ENCODE data around the gene SETBP1. TPM values are rescaled to one million over a fixed set of nuclear protein-coding genes. Genes with fewer than 3 reads are reported as not detected.
A peak's percentile ranks its signal among the peaks of the same experiment; 100 is the strongest.

Gene SETBP1
- total RNA-seq, 1 donor from 2014 or later = 131 TPM

DNA sequence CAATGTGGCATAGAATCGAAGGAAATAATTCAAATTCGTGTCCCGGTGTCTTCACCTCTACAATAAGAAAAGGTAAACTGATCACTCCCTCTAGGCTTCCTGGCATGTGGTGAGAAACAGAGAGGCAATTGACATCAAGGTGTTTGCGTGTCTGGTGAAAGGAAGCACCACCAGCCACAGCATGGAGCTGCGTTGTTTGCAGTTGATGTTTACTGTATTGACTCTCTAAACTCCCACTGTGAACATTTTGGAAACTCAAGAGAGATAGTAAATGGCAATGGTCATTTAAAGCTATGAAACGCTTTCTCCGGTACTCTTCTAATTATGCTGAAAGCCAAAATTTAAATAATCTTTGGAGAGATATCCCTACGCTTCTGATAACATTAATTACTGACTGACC, 82.6 kb downstream of the SETBP1 start:
- DNase-seq (ENCODE audit: low spot score) = no peak
- H3K9me3 Mint-ChIP-seq (ENCODE audit: unreplicated experiment) = no peaks in the 10 kb centered on the region
- no peak overlapping the region for H3K4me3 Mint-ChIP-seq (ENCODE audit: unreplicated experiment)
- H3K27me3 Mint-ChIP-seq (ENCODE audit: unreplicated experiment) = peaks cover 2% of the 10 kb centered on the region
- peaks cover 45% of the 10 kb centered on the region for H3K36me3 Mint-ChIP-seq (ENCODE audit: low read depth, unreplicated experiment)
- TF ChIP-seq CTCF (IDR thresholded peaks at IDR 0.05; ENCODE audit: unreplicated experiment) = no peak
- H3K27ac Mint-ChIP-seq (ENCODE audit: unreplicated experiment) = no peak overlapping the region
- H3K4me1 Mint-ChIP-seq (ENCODE audit: unreplicated experiment) = peaks cover 58% of the 10 kb centered on the region

- no peak for DNase-seq (ENCODE audit: low spot score)
- H3K27ac Mint-ChIP-seq (ENCODE audit: unreplicated experiment) = no peak overlapping the region
- H3K4me3 Mint-ChIP-seq (ENCODE audit: unreplicated experiment) = no peak overlapping the region
- H3K9me3 Mint-ChIP-seq (ENCODE audit: unreplicated experiment) = no peaks in the 10 kb centered on the region
- peaks cover 47% of the 10 kb centered on the region for H3K36me3 Mint-ChIP-seq (ENCODE audit: low read depth, unreplicated experiment)
- peaks cover 63% of the 10 kb centered on the region for H3K4me1 Mint-ChIP-seq (ENCODE audit: unreplicated experiment)
- peaks cover 2% of the 10 kb centered on the region for H3K27me3 Mint-ChIP-seq (ENCODE audit: unreplicated experiment)
- no peak for TF ChIP-seq CTCF (IDR thresholded peaks at IDR 0.05; ENCODE audit: unreplicated experiment)
Measured at GRCh38 chr18:44764863-44765262, 84.2 kb downstream of the SETBP1 start.

- peaks cover 49% of the 10 kb centered on the region for H3K36me3 Mint-ChIP-seq (ENCODE audit: low read depth, unreplicated experiment)
- peaks cover 66% of the 10 kb centered on the region for H3K4me1 Mint-ChIP-seq (ENCODE audit: unreplicated experiment)
- H3K27me3 Mint-ChIP-seq (ENCODE audit: unreplicated experiment) = peaks cover 2% of the 10 kb centered on the region
- no peak for DNase-seq (ENCODE audit: low spot score)
- no peaks in the 10 kb centered on the region for H3K9me3 Mint-ChIP-seq (ENCODE audit: unreplicated experiment)
- peak overlapping the region; percentile 19 for H3K4me3 Mint-ChIP-seq (ENCODE audit: unreplicated experiment)
- TF ChIP-seq CTCF (IDR thresholded peaks at IDR 0.05; ENCODE audit: unreplicated experiment) = no peak
- H3K27ac Mint-ChIP-seq (ENCODE audit: unreplicated experiment) = no peak overlapping the region
Measured at GRCh38 chr18:44765456-44765855, 84.8 kb downstream of the SETBP1 start.

GRCh38 chr18:44766450-44766849, 85.8 kb downstream of the SETBP1 start:
- Mint-ChIP-seq H3K27ac (ENCODE audit: unreplicated experiment) (peak overlapping the region; percentile 54), H3K27me3 (ENCODE audit: unreplicated experiment) (peaks cover 4% of the 10 kb centered on the region), H3K36me3 (ENCODE audit: low read depth, unreplicated experiment) (peaks cover 58% of the 10 kb centered on the region), H3K9me3 (ENCODE audit: unreplicated experiment) (no peaks in the 10 kb centered on the region), H3K4me3 (ENCODE audit: unreplicated experiment) (no peak overlapping the region), H3K4me1 (ENCODE audit: unreplicated experiment) (peaks cover 76% of the 10 kb centered on the region)
- TF ChIP-seq CTCF (IDR thresholded peaks at IDR 0.05; ENCODE audit: unreplicated experiment) = no peak
- no peak for DNase-seq (ENCODE audit: low spot score)

DNA sequence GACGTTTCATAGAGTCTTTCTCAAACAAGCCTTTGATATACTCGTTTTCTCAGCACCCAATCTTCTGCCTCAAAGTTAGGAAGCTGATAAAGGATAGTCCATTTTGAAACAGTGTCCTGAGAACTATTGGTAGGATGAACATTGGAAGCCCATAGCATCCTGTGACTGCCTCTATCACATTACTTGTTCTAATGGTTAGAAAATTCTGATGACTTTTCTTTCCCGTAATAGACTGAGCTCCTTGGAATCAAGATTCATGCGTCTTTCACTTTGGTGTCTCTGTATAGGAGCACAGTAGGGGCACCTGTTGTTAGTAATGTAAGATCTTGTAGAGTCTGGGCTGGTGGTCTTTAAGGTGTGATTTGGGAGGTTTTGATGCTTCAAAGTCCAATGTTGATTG, 87.1 kb downstream of the SETBP1 start:
- Mint-ChIP-seq H3K4me3 (ENCODE audit: unreplicated experiment) (no peak overlapping the region), H3K36me3 (ENCODE audit: low read depth, unreplicated experiment) (peaks cover 50% of the 10 kb centered on the region), H3K4me1 (ENCODE audit: unreplicated experiment) (peaks cover 75% of the 10 kb centered on the region), H3K27me3 (ENCODE audit: unreplicated experiment) (peaks cover 4% of the 10 kb centered on the region), H3K27ac (ENCODE audit: unreplicated experiment) (no peak overlapping the region), H3K9me3 (ENCODE audit: unreplicated experiment) (no peaks in the 10 kb centered on the region)
- TF ChIP-seq CTCF (IDR thresholded peaks at IDR 0.05; ENCODE audit: unreplicated experiment) = no peak
- no peak for DNase-seq (ENCODE audit: low spot score)

Data from endothelial cell (in vitro differentiated cells).